H1 (cell line): ENCODE results near the gene ADGRG1. TPM values are rescaled to one million over a fixed set of nuclear protein-coding genes. Genes with fewer than 3 reads are reported as not detected.

Source experiments
- CTCF ChIA-PET: fragments of 300-600 bp; sonication (Branson Sonifier 250); formaldehyde crosslinking; loops from one replicate; lab custom pipeline; 2021; ENCODE audit not compliant: partially characterized antibody; lab: Charles Lee
- POLR2A ChIA-PET: fragments of 300-600 bp; sonication (Branson Sonifier 250); formaldehyde crosslinking; loops from one replicate; lab custom pipeline; 2021; ENCODE audit warnings: inconsistent platforms; ENCODE audit not compliant: partially characterized antibody; lab: Charles Lee
- DNase-seq, 2 experiments: peaks; one replicate each; pipeline versions ENCODE4 v3.0.0 to v3.0.0-alpha.2; 2010 to 2022; ENCODE audit warnings: low spot score in 2 of 2, low read depth in 1 of 2, mixed read lengths in 1 of 2
- FAIRE-seq: peaks from 2 replicates; lab custom pipeline; 2011; peaks lifted over from hg19 to GRCh38; lab: Jason Lieb, UNC
- H2AFZ ChIP-seq: 2 replicates; pipeline ENCODE4 v1.8.1; 2012; ENCODE audit warnings: low read length, inconsistent platforms
- H2AK5ac ChIP-seq: 2 replicates; pipeline ENCODE4 v1.6.1; 2013; ENCODE audit warnings: low read depth, low read length
- H2BK120ac ChIP-seq: replicated peaks from 2 replicates; pipeline ENCODE3; 2013; ENCODE audit warnings: low read depth, low read length, inconsistent platforms
- H2BK12ac ChIP-seq: 2 replicates; pipeline ENCODE4 v1.6.1; 2013; ENCODE audit warnings: low read depth, low read length
- H2BK15ac ChIP-seq: 2 replicates; pipeline ENCODE4 v1.6.1; 2013; ENCODE audit warnings: low read length
- H2BK20ac ChIP-seq: 2 replicates; pipeline ENCODE4 v1.6.1; 2013; ENCODE audit warnings: low read length
- H2BK5ac ChIP-seq: 2 replicates; pipeline ENCODE4 v1.6.1; 2013; ENCODE audit warnings: low read depth, low read length
- H3K14ac ChIP-seq: 2 replicates; pipeline ENCODE4 v1.6.1; 2013; ENCODE audit warnings: inconsistent platforms; ENCODE audit not compliant: insufficient read length
- H3K18ac ChIP-seq: 2 replicates; pipeline ENCODE4 v1.6.1; 2013; ENCODE audit warnings: low read length; ENCODE audit errors: extremely low read depth
- H3K23ac ChIP-seq: 2 replicates; pipeline ENCODE4 v1.6.1; 2013; ENCODE audit warnings: inconsistent platforms; ENCODE audit not compliant: insufficient read length
- H3K23me2 ChIP-seq: 2 replicates; pipeline ENCODE4 v1.6.1; 2013; ENCODE audit warnings: low read depth, low read length
- H3K27ac ChIP-seq: 2 replicates; pipeline ENCODE4 v1.6.1; 2011; ENCODE audit warnings: low read depth, low read length, inconsistent platforms
- H3K27me3 ChIP-seq, 4 experiments: replicated peaks in 1 of 4; 1 replicate in 1 of 4; 2 replicates in 3 of 4; pipeline versions ENCODE4 v1.6.1 to v1.8.1; 2011 to 2013; ENCODE audit warnings: low read length in 3 of 4, mild to moderate bottlenecking in 3 of 4, inconsistent platforms in 2 of 4, mixed read lengths in 2 of 4, moderate library complexity in 1 of 4; ENCODE audit not compliant: control insufficient read depth in 3 of 4, insufficient read depth in 3 of 4; ENCODE audit errors: extremely low read depth in 1 of 4
- H3K36me3 ChIP-seq, 4 experiments: 2 replicates each; pipeline versions ENCODE4 v1.6.1 to v1.8.1; 2011 to 2013; ENCODE audit warnings: mild to moderate bottlenecking in 4 of 4, low read length in 3 of 4, moderate library complexity in 2 of 4, control low read depth in 1 of 4, inconsistent platforms in 1 of 4; ENCODE audit not compliant: insufficient read depth in 4 of 4, control insufficient read depth in 2 of 4
- H3K4ac ChIP-seq: replicated peaks from 2 replicates; pipeline ENCODE3; 2013; ENCODE audit warnings: low read length, low read depth, mixed read lengths, inconsistent platforms; ENCODE audit not compliant: insufficient read length
- H3K4me1 ChIP-seq, 4 experiments: replicated peaks in 1 of 4; 1 replicate in 1 of 4; 2 replicates in 3 of 4; pipeline versions ENCODE4 v1.6.1 to v1.8.1; 2011 to 2013; ENCODE audit warnings: low read length in 3 of 4, inconsistent platforms in 2 of 4, mixed read lengths in 1 of 4; ENCODE audit not compliant: insufficient read depth in 4 of 4, control insufficient read depth in 3 of 4
- H3K4me2 ChIP-seq, 2 experiments: 2 replicates each; pipeline versions ENCODE4 v1.6.1 to v1.8.1; 2011 to 2013; ENCODE audit warnings: low read depth in 2 of 2, low read length in 2 of 2, control low read depth in 1 of 2, inconsistent platforms in 1 of 2, mild to moderate bottlenecking in 1 of 2; ENCODE audit not compliant: insufficient read depth in 1 of 2
- H3K4me3 ChIP-seq, 4 experiments: fragments of 200-600, 300-600 bp in 1 of 4; sonication (generic), shearing (Covaris generic), sonication (Bioruptor Twin) in 1 of 4; 2 replicates each; pipeline versions ENCODE4 v1.5.1 to v1.8.1; 2011 to 2016; ENCODE audit warnings: low read length in 4 of 4, low read depth in 3 of 4, control low read depth in 2 of 4, inconsistent platforms in 2 of 4, mild to moderate bottlenecking in 2 of 4, mixed read lengths in 1 of 4, moderate library complexity in 1 of 4; ENCODE audit not compliant: insufficient read depth in 2 of 4; ENCODE audit errors: extremely low read depth in 1 of 4
- H3K56ac ChIP-seq: replicated peaks from 2 replicates; pipeline ENCODE3; 2013; ENCODE audit warnings: low read depth, mild to moderate bottlenecking, mixed read lengths, low read length, inconsistent platforms; ENCODE audit not compliant: insufficient read length
- H3K79me1 ChIP-seq: 2 replicates; pipeline ENCODE4 v1.6.1; 2013; ENCODE audit warnings: low read depth, low read length, control low read depth
- H3K79me2 ChIP-seq, 2 experiments: 2 replicates each; pipeline versions ENCODE4 v1.6.1 to v1.8.1; 2012 to 2013; ENCODE audit warnings: low read length in 2 of 2, mild to moderate bottlenecking in 2 of 2, inconsistent platforms in 1 of 2; ENCODE audit not compliant: insufficient read depth in 2 of 2, control insufficient read depth in 1 of 2
- H3K9ac ChIP-seq, 4 experiments: replicated peaks in 1 of 4; 1 replicate in 1 of 4; 2 replicates in 3 of 4; pipeline versions ENCODE4 v1.6.1 to v1.8.1; 2011 to 2013; ENCODE audit warnings: low read depth in 3 of 4, low read length in 3 of 4, control low read depth in 2 of 4, mild to moderate bottlenecking in 2 of 4, moderate library complexity in 2 of 4, inconsistent platforms in 1 of 4; ENCODE audit errors: extremely low read depth in 1 of 4
- H3K9me3 ChIP-seq, 2 experiments: 2 replicates each; pipeline versions ENCODE4 v1.6.1 to v1.8.1; 2012 to 2013; ENCODE audit warnings: mild to moderate bottlenecking in 2 of 2, moderate library complexity in 2 of 2, control low read depth in 1 of 2, inconsistent platforms in 1 of 2, low read depth in 1 of 2, low read length in 1 of 2, mixed read lengths in 1 of 2; ENCODE audit not compliant: insufficient read depth in 2 of 2
- H4K20me1 ChIP-seq, 2 experiments: replicated peaks in 1 of 2; 2 replicates each; pipeline versions ENCODE3 to v1.8.1; 2011 to 2013; ENCODE audit warnings: inconsistent platforms in 2 of 2, low read length in 2 of 2, mild to moderate bottlenecking in 1 of 2; ENCODE audit not compliant: insufficient read depth in 2 of 2, control insufficient read depth in 1 of 2
- H4K5ac ChIP-seq: 2 replicates; pipeline ENCODE4 v1.6.1; 2013; ENCODE audit warnings: low read length, low read depth, mixed read lengths, inconsistent platforms; ENCODE audit not compliant: insufficient read length
- H4K8ac ChIP-seq: 2 replicates; pipeline ENCODE4 v1.8.0; 2013; ENCODE audit warnings: mild to moderate bottlenecking, moderate library complexity, low read length, inconsistent platforms; ENCODE audit not compliant: insufficient read depth; ENCODE audit errors: extremely low read depth
- H4K91ac ChIP-seq: replicated peaks from 2 replicates; pipeline ENCODE3; 2013; ENCODE audit warnings: low read length, mixed read lengths, inconsistent platforms; ENCODE audit not compliant: insufficient read length
- BACH1 ChIP-seq: IDR thresholded peaks from 2 replicates; pipeline ENCODE4 v1.6.1; 2012; ENCODE audit warnings: low read length, improper control_type of control experiment
- CBX5 ChIP-seq: fragments of 300-800, 300-1000 bp; sonication (generic); IDR thresholded peaks from 2 replicates; pipeline ENCODE4 v1.7.1; 2016; ENCODE audit warnings: antibody characterized with exemption, low read length, low read depth
- CHD1 ChIP-seq: IDR thresholded peaks from 2 replicates; pipeline ENCODE4 v1.6.1; 2012; ENCODE audit warnings: low read depth, low read length, improper control_type of control experiment
- CREB1 ChIP-seq: IDR thresholded peaks from 2 replicates; pipeline ENCODE4 v1.6.1; 2012; ENCODE audit warnings: inconsistent platforms
- KDM5A ChIP-seq: fragments of 200-600 bp; IDR thresholded peaks from 2 replicates; pipeline ENCODE4 v1.7.1; 2012; ENCODE audit warnings: mild to moderate bottlenecking, low read length, inconsistent platforms, mixed read lengths
- SP1 ChIP-seq: IDR thresholded peaks from 2 replicates; pipeline ENCODE4 v1.6.1; 2011; ENCODE audit warnings: low read depth, low read length
- SP2 ChIP-seq: IDR thresholded peaks from 2 replicates; pipeline ENCODE4 v1.6.1; 2012; ENCODE audit warnings: mild to moderate bottlenecking, low read length, inconsistent platforms
- TBP ChIP-seq: IDR thresholded peaks from 2 replicates; pipeline ENCODE4 v1.6.1; 2011; ENCODE audit warnings: low read depth, low read length, improper control_type of control experiment
- WGBS, 2 experiments: shearing (Covaris generic) in 1 of 2; methylation state at CpG; one replicate each; pipeline versions ENCODE4 v1.1.6 to v1.1.7; 2013 to 2015; ENCODE audit warnings: low lambda C conversion rate in 2 of 2, mixed read lengths in 2 of 2, inconsistent platforms in 1 of 2, low coverage in 1 of 2, missing lambda C conversion rate in 1 of 2; ENCODE audit not compliant: insufficient replicate concordance in 2 of 2, insufficient coverage in 1 of 2, insufficient read length in 1 of 2; ENCODE audit errors: extremely low coverage in 1 of 2, missing lambda C conversion rate in 1 of 2; 5-methylcytosine and 5-hydroxymethylcytosine counted together
- long read RNA-seq, 2 experiments: library from RNA in 1 of 2; library from capped mRNA in 1 of 2; stranded (forward); transcript quantifications; one replicate each; pipeline ENCODE4 v2.0.0, GENCODE V29; 2021; ENCODE audit warnings: inconsistent platforms in 1 of 2
- polyA minus RNA-seq, 3 experiments: library from RNA; depleted of rRNA, polyadenylated mRNA; stranded (reverse); fragments of >200 nt; gene quantifications; 1 replicate in 2 of 3; 2 replicates in 1 of 3; pipeline ENCODE4 v1.2.3, GENCODE V29; 2011
- polyA plus RNA-seq, 7 experiments: library from polyadenylated mRNA; depleted of rRNA in 3 of 7; stranded (reverse) in 5 of 7; unstranded in 2 of 7; fragments of >200 nt in 5 of 7; fragments of 200-250 nt in 2 of 7; gene quantifications; 1 replicate in 5 of 7; 2 replicates in 1 of 7; 4 replicates in 1 of 7; pipeline versions ENCODE4 v1.2.1 to v1.2.3, GENCODE V29; 2011 to 2013; ENCODE audit warnings: missing spikeins in 2 of 7, mixed read lengths in 2 of 7
- total RNA-seq: library from RNA; stranded (reverse); fragmentation: NEBNext Ultra II Directional; extraction: Animal tissue kit (Norgen Biotek cat#: 25700); gene quantifications from 2 replicates; pipeline ENCODE4 v1.2.1, GENCODE V29; 2021

The ADGRG1 gene
- total RNA-seq (0.78 and 1.3 TPM in 2 replicates), polyA plus RNA-seq (2011; rRNA removed) (2.6 and 2.9 TPM in 2 replicates), polyA minus RNA-seq (2011; rRNA and poly(A)+ RNA removed) (1.2 and 1.7 TPM in 2 replicates)
- polyA plus RNA-seq (2011; cell fraction: cytosol; rRNA removed), result 1.3 TPM
- 1.6 TPM for polyA plus RNA-seq (2011; cell fraction: nucleus; rRNA removed)
- polyA plus RNA-seq (2012, experiment 1 of 2), result 0.99 to 2.2 TPM (median 1.4 TPM) in 4 replicates
- polyA plus RNA-seq (2012, experiment 2 of 2), result 1.4 TPM
- polyA plus RNA-seq (2013, experiment 1 of 2), result 2.8 TPM
- 3.7 TPM for polyA plus RNA-seq (2013, experiment 2 of 2)
- polyA minus RNA-seq (2011; cell fraction: cytosol; rRNA and poly(A)+ RNA removed), result 0.81 TPM
- polyA minus RNA-seq (2011; cell fraction: nucleus; rRNA and poly(A)+ RNA removed), result 3.1 TPM
- long read RNA-seq, experiment 1, partial matches to known transcripts, result 1 of 1 reads
- long read RNA-seq, experiment 1, other reads (novel, unspliced or antisense), result 0 of 1 reads
- long read RNA-seq, experiment 2, result 0 reads

DNA sequence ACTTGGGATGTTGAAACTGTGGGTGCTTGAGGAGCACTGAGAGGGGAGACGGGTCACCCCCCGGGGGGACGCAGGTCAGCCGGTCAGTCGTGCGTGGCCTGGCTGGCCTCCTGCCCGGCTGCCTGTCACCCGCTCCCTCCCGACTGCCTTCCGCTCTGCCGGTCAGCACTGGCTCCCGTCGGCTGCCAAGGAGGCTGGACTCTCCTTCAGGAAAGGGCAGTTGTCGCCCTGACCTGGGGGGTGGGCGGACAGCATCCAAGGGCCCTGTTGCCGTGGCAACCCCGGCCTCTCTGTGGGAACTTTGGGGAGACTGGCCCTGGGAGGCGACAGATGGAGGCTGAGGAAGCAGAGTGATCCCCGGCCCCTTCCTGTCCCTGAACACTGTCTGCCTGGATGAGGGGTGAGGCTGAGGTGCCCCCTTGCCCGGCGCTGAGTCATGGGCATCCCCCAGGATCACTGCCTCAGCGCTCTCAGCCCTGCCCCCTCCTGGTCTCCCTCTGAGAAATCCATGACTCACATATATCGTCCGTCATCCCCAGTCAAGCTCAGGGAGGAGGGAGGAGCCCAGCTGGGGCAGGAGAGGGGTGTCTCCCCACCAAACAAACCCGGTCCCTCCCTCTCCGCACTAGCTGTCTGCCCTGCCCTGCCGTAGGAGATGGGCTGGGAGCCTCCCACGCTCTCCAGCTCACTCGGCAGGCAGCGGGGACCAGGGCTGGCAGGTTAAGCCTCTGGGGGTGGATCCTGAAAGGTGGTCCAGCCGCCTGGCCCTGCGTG, at the start of gene ADGRG1:
Gene ADGRG1 (plus strand): TSS at position 623 of the 774 bp plus-strand sequence. CDS start 21,658 bp downstream, outside the sequence.
- Histone ChIP-seq H2BK15ac (peak within 1 kb of the TSS; percentile 95; the same call in 1 of the 2 replicates), H3K23ac (no peak within 1 kb of the TSS), H3K4ac (peak within 1 kb of the TSS; percentile 87), H3K27ac (no peak within 1 kb of the TSS), H2BK120ac (no peak within 1 kb of the TSS), H2BK20ac (0 out of 2 replicates have a peak within 1 kb of the TSS, but pooled peaks have one; percentile 72), H3K4me3 (peak within 1 kb of the TSS in 1 of 4 experiments; percentile 49; a peak in 2 of 8 replicates), H3K79me1 (no peaks in the 10 kb centered on the region), H3K9me3 (no peaks in the 10 kb centered on the region), H2AK5ac (peak within 1 kb of the TSS; percentile 99; the same call in 1 of the 2 replicates), H4K91ac (peak within 1 kb of the TSS; percentile 92), H2AFZ (0 out of 2 replicates have a peak within 1 kb of the TSS, but pooled peaks have one; percentile 3), H3K27me3 (peaks cover 0 to 2% (median 0%) of the 10 kb centered on the region in 4 experiments; a peak in 2 of 7 replicates), H2BK5ac (peak within 1 kb of the TSS; percentile 66; the same call in 1 of the 2 replicates), H4K8ac (no peak within 1 kb of the TSS; the same call in 1 of the 2 replicates), H3K36me3 (no peaks in the 10 kb centered on the region), H3K18ac (no peak within 1 kb of the TSS; the same call in none of the 2 replicates), H3K14ac (no peak within 1 kb of the TSS), H3K9ac (peak within 1 kb of the TSS in 2 of 4 experiments; percentile 15 to 33; a peak in 1 of 7 replicates), H3K79me2 (no peaks in the 10 kb centered on the region), H2BK12ac (peak within 1 kb of the TSS; percentile 94; the same call in 1 of the 2 replicates), H4K5ac (peak within 1 kb of the TSS; percentile 35), H4K20me1 (peaks cover 0 to 4% of the 10 kb centered on the region in 2 experiments), H3K4me1 (peaks cover 0 to 21% (median 15%) of the 10 kb centered on the region in 4 experiments; a peak in 6 of 7 replicates), H3K56ac (peak within 1 kb of the TSS; percentile 37), H3K23me2 (peaks cover 4% of the 10 kb centered on the region; the same call in 1 of the 2 replicates), H3K4me2 (peak within 1 kb of the TSS; percentile 49 to 68)
- 37% methylated on average over 30 of the region's 32 CpGs; no CpG with 5 or more reads in 1 of the 2 experiments for WGBS, 2 experiments
- FAIRE-seq (peak; percentile 19), DNase-seq (peak; percentile 65 to 72)
- ChIA-PET POLR2A (interaction anchor here (2.2 to 3.4 kb wide), 2 partner anchors 10 to 17 kb away, joined by 6 to 11 read pairs; no protein-coding TSS in a partner anchor), CTCF (interaction anchor here (1.0 to 10.1 kb wide), 12 partner anchors 9 to 129 kb away, joined by 3 to 79 read pairs (median 6); no protein-coding TSS in a partner anchor)
- TF ChIP-seq CREB1, result 0 out of 2 replicates have a peak, but pooled peaks have one; percentile 43
- no peak for TF ChIP-seq CBX5
- no peak for TF ChIP-seq CHD1
- no peak for TF ChIP-seq SP2
- TF ChIP-seq BACH1, result peak; percentile 98
- no peak for TF ChIP-seq TBP
- TF ChIP-seq KDM5A, result no peak
- no peak for TF ChIP-seq SP1
